ENCODE results near the gene SMIM24.
A peak's percentile ranks its signal among the peaks of the same experiment; 100 is the strongest.
"Not testable (repeated sequence)": the region's sequence is repeated elsewhere in the genome, so short reads cannot be mapped to it uniquely, and the experiment has no call there.

SMIM24 gene

DNA sequence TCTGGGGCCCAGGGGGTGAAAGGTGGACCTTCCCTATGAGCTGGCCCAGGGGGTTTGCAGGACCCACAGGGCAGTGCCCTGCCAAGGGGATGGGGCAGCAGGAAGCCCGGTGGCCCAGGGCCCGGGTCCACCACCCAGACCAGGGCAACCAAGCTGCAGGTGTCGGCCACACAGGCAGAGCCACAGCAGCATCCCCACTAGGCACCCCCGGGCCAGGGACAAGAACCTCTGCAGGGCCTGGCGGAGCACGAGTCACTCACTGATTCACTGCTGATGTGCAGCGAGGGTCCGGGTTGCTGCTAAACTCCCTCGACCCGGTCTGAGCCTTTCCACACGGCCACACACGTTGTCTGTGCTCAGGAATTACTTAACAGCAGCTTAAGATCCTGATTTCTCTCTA lies 34.6 kb upstream of the SMIM24 start:
- DNase-seq (ENCODE audit: low spot score) = no peak

DNA sequence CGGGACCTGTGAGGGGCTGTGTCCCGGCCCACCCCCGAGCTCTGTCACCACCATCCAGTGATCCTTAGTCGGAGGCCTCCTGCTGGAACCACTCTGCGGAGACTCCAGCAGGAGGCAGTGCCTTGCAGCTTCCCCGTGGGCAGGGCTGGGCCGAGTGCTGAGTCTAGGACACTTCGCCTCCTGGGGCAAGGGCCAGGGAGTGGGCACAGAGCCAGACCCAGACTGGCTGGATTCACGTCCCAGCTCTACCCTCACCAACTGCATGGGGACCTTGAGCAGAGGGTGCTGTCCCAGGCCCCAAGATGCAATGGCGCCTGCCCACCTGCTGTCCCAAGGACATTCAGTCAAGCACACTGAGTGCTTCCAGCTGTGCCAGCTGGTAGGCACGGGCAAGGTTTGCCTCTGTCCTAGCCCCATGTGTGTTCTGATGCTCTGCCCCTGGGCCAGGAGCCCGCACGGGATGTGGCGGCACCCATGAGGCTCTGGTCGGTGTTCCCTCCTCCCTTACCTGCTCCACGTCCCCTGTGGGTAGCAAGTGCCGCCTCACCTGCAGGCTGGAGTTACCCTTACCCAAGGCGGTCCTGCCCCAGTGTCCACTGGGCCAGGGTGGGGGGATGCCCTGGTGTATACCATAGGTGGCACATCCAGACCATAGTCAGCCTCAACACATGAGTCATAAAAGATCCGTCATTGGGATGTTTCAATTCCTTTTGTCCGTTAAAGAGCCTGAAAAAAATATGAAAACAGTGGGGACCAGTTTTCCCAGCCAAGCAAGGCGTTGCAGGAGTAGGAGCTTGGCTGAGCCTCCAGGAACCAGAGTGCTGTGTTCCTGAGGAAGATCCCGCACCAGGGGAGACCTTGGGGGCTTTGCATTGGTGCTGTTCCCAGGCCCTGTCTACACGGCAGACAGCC lies 33.2 kb upstream of the SMIM24 start:
- no peak for DNase-seq (ENCODE audit: low spot score)

DNA sequence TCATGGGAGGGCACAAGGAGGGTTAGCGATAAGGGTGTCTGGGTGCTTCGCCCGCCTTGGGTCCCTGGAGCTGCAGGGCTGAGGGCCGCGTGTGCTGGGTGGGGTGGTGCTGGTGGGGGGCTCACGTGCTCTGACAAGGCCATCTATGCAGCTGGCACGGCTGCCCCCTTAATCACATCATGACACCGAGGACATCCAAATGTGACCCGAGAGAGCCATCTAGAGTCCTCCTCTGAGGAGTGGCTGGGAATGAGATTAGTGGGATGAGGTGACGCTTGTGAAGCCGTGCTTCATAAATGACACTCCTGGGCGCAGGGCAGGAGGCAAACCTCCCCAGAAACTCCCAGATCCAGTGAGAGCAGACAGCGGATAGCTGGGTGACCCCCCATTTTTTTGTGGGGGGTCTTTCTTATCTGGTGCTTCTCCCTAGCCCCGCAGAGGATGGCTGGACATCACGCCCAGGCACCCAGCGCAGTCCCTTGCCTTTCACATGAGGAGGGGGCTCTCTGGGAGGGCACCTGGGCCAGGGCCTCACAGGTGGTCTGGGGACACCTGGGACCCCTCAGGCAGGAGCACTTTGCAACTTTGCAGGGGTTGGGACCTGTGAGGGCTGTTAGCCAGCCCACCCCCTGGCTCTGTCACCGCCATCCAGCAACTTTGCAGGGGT lies 32.4 kb upstream of the SMIM24 start:
- no peak for DNase-seq (ENCODE audit: low spot score)

DNA sequence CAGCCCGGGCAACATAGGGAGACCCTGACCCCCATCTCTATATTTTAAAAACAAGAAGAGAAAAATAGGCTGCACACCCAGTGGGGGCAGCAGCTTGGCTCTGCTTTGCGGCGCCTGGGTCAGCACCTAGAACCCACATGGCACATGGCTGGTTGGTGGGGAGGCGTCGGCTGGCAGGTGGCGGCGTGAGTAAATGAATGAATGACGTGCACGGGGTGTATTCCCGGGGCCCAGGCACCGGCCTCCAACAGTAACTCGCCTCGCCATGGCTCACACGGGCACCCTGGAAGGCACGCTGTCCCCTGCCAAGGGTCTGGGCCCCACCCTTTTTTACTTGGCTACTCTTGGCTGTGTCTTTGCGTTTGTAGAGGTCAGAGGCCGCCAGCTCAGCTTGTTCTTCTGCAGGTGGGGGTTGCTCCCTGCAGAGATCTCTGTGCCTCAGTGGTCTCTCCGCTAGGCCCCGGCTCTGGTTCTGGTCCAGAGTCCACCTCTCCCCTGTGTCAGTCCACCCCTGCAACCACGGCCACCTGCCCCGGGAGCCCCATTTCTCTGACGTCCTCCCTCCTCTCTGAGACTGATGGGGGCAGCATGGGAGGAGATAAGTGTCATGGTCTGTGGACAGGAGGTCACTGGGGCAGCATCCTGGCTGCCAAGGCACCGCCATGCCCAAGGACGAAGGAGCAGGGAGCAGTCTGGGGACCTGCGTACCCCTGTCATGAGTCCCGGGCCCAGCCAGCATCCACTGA lies 31.4 kb upstream of the SMIM24 start:
- no peak for DNase-seq (ENCODE audit: low spot score)

DNA sequence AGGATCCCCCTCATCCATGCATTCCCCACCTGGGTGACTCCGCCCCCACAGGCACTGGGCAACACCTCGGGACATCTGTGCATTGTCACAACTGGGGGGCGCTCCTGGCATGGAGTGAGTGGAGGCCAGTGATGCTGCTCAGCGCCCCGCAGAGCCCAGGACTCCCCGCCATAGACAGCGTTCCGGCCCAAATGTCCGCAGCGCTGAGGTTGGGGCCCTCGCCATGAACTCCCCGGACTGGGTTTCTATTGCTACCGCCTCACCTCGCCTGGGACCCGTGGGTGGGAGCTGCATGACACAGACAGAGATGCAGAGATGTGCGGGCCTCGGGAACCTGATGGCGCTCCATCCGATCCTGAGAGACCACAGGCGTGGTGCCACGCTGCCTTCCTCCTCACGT lies 30.4 kb upstream of the SMIM24 start:
- DNase-seq (ENCODE audit: low spot score) = no peak

DNA sequence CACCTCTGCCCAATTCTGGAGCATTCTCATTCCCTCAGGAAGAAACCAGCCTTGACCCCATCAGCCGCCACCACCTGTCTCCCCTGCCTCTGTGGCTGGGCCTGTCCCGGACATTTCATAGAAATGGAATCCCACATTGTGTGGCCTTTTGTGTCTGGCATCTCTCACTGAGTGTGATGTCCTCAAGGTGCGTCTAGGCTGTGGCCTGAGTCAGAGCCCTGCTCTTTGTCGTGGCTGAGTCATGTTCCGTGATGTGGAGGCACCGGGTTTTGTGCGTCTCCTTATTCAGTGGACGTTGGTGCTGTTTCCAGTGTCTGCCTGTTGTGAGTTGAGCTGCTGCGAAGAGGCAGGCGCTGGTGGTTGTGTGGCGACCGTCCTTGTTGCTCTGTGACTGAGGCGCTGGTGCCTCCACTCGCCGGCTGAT lies 29.3 kb upstream of the SMIM24 start:
- DNase-seq (ENCODE audit: low spot score) = peak; percentile 65

DNA sequence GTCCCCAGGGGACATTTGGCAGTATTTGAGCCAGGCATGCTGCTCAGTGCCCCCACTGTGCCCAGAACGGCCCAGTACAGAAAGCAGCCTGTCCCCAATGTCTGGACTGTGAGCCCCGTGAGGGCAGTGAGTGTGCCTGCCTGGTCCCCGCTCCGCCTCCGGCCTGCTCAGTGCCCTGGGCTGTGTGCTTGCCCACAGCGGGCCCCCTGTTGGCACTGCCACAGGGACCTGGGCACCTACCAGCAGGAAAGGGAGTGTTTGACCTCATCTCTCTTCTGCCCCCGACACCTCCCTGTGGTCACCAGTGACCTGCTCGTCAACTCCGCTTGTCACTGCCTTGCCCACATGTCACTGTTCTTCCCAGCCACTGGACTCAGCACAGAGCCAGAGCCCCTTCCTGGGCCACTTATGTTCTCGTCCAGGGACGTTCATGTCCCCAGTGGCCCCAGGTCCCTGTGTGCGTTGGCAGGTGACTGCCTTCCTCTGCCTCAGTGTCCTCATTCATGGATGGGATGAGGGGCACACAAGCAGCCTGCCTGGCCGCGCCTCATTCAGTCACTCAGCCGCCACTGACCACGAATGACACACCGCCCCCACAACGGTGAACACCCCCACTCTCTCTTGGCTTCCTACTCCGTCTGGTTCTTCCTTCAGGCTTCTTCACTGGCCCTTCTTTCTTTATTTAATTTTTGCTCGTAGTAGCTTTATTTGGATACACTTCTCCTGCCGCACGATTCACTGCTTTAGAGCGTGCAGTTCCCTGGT lies 28.6 kb upstream of the SMIM24 start:
- no peak for DNase-seq (ENCODE audit: low spot score)

DNA sequence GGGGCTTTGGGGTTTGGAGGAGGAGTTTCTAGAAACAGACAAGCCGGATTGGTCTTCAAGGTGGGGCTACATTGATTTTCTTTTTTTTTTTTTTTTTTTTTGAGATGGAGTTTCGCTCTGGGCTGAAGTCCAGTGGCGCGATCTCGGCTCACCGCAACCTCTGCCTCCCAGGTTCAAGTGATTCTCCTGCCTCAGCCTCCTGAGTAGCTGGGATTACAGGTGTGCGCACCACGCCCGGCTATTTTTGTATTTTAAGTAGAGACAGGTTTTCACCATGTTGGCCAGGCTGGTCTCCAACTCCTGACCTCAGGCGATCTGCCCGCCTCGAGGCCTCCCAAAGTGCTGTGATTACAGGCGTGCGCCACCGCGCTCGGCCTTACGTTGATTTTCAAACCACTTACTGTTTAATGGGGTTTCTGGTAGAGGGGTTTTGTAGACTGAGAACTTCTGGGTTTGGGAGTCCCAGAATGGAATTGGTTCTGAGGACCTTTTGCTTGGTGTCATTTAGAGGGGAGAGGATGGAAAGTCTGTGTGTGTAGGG lies 27.9 kb upstream of the SMIM24 start:
- DNase-seq (ENCODE audit: low spot score) = not testable (repeated sequence)

DNA sequence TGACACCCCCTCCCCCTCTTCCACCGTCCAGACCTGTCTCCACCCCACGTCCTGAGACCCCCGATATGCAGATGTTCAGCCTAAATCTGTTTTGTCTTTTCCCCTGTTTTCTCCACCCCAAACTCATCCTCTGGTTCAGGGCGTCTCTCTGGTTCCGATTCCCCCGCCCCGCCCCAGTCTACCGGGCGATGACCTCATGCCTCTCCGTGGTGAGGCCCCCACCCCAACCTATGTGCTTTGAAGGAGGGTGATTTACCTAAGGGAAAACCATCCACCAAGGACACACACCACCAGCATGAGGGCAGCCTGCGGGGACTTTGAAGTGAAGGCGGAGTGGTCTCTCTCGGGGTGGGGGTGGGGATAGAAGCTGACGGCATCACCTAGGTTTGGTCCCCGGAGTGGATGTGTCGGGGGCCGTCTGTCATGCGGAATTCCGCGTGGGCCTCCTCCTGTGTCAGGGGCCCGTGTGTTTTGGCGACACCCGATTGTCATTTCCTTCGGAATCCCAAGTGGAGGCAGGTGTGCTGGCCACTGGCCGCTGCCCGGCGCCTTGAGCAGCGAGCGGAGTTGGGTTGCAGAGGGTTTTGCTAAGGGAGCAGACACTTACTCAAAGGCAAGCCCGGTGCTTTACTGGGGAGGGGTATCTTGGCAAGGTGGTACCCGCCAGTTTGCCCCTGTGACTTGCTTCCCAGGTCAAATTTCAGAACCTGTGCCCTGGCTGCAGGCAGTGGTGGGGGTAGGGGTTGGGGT lies 27.2 kb upstream of the SMIM24 start:
- peak; percentile 58 for DNase-seq (ENCODE audit: low spot score)

DNA sequence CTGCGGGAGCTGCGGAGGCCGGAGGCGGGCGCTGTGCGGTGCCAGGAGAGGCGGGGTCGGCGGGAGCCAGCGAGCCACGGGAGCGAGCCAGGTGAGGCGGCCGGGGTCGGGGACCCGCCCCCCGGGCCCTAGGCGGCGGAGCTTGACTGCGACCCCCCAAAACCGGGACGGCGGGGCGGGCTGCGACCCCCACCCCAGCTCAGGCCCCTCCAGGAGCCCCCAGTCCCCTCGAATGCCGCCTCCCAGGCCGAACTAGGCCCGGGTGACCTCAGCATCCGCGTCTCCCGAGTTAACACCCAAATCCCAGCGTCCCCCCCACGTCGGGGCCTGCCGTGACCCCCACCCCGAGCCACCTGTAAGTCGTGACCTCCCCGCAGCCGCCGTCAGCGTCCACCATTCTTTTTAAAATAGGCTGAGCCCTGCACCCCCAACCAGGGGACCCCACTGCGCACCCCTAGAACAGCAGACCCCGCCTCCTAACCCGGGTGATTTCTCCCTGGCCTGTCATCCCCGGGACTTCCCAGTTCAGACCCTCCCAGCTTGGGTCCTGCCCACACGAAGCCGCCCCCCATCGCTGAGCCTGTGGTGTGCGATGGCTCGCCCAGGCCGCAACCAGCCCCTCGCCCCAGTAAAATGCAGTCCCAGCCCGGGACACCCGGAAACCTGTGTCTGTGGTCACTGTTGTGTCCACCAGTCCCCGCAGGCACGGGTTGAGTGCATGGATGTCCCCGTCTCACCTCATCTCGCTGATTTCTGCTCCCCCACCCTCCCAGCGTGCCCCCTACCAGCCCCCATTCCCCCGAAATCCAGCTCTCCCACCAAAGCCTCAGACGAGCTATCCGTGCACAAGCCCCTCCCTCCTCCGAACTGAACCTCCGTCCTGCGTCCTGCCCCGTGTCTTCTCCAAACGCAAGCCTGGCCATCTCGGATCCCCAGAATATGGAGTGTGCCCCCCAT lies 26.3 kb upstream of the SMIM24 start:
- peak; percentile 53 for DNase-seq (ENCODE audit: low spot score)

DNA sequence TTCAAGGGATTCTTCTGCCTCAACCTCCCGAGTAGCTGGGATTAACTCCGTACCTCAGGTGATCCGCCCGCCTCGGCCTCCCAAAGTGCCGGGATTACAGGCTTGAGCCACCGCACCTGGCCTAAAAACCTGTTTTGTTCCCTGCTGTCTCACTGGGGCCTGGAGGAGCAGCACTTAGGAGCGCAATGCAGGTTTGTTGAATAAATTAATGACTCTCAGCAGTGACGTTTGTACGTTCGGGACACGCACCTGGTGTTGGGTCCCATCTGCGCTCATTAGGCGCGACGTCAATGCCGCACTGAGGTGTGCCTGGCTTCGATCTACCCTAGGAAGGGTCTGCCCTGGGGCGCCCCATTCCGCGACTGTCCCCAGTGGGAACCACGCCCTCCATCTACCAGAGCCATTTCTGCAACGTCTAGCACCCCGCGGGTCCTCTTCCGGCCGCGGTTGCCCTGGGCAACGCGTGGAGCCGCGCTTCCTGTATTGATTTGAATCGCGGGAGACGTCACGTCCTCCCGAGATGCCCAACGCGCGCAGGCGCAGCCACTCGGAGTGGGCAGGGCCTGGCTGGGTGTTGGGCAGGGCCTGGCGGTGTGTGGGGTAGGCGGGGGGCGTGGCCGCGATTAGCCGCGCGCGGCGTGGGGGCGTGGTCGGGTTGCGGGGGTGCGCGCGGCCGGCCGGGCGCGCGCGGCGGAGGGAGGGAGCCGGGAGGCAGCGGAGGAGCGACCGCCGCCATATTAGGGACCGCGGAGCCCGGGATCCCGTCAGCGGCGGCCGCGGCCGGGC lies 25.5 kb upstream of the SMIM24 start, which contains the start of gene FZR1:
Gene FZR1, plus strand, starts transcription at position 714 of the 786 bp plus-strand sequence. CDS start 16,679 bp downstream, outside the sequence.
- peak; percentile 100 for DNase-seq (ENCODE audit: low spot score)

DNA sequence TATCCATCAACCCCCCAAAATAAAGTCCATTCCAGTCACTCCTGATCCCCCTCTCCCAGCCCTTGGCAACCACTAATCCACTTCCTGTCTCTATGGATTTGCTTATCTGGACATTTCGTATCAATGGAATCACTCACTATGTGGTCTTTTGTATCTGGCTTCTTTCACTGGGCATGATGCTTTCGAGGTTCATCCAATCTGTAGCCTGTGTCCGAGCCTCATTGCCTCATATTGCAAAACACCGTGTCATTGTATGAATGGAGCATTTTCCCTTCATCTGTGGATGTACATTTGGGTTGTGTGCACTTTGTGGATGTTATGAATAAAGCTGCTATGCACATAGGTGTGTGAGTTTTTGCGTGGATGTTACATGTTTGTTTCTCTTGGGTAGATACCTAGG lies 24.4 kb upstream of the SMIM24 start:
- no peak for DNase-seq (ENCODE audit: low spot score)

DNA sequence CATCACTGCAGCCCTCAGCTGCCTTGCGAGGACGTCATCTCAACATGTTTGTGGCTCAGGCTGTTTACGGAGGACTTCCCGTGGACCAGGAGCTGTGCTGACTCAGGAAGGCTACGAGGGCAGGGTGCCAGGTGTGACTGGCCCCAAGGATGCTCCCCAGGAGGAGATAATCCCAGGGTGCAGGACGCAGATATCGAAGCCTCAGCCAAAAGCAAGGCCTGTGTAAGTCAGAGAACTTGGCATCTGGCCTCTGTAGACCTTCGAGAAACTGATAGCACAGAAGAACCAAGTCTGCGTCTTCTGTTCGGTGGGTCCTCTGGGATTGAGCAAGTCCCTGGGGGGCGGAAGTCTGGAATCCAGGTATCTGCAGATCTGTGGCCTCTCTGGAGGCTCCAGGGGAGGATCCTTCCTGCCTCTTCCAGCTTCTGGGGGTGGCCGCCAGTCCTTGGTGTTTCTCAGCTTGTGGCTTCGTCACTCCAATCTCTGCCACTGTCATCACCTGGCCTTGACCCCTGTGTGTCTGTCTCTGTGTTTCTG lies 22.8 kb upstream of the SMIM24 start:
- DNase-seq (ENCODE audit: low spot score) = no peak

DNA sequence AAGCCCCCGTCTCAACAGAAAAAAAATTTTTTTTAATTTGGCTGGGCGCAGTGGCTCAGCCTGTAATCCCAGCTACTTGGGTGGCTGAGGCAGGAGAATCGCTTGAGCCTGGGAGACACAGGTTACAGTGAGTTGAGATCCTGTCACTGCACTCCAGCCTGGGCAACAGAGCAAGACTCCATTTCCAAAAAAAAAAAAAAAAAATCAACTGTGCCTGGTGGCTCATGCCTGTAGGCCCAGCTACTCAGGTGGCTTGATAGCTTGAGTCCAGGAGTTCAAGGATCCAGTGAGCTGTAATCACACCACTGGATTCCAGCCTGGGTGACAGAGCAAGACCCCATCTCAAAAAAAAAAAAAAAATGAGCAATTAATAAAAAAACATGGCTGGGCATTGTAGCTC lies 21.5 kb upstream of the SMIM24 start:
- DNase-seq (ENCODE audit: low spot score) = no peak

DNA sequence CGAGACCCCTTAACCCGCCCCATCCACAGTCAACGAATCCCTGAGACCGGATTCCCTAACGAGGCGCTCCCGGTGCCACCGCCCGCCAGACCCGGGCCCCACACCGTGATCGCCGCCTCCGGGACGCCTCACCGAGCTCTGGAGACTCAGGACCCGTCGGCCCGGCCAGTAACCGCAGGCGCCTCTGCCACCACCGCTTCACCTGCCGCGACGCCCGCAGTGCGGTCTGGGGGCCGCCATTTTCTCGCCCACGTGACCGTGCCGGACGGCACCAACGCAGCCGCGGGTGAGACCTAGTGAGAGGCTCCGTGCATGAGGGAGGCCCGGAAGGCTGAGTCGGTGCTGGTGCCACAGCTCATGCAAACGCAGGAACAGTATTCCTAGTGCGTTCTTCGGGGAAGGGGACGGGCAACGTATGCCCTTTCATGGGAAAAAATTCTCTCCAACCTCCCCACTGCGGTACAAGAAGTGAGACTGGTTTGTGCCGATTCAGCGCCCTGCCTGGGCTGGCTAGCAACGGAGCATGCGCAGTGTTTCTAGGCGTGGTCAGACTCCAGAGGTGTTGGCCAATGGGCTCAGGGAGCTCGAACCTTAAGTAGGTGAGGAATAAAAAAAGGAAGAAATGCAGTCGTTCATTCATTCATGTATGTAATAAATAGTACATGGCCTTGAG lies 20.2 kb upstream of the SMIM24 start, which contains the start of gene DOHH:
Gene DOHH, minus strand, starts transcription at position 246 of the 673 bp plus-strand sequence. CDS start 3,860 bp downstream, outside the sequence.
- DNase-seq (ENCODE audit: low spot score) = peak; percentile 98

DNA sequence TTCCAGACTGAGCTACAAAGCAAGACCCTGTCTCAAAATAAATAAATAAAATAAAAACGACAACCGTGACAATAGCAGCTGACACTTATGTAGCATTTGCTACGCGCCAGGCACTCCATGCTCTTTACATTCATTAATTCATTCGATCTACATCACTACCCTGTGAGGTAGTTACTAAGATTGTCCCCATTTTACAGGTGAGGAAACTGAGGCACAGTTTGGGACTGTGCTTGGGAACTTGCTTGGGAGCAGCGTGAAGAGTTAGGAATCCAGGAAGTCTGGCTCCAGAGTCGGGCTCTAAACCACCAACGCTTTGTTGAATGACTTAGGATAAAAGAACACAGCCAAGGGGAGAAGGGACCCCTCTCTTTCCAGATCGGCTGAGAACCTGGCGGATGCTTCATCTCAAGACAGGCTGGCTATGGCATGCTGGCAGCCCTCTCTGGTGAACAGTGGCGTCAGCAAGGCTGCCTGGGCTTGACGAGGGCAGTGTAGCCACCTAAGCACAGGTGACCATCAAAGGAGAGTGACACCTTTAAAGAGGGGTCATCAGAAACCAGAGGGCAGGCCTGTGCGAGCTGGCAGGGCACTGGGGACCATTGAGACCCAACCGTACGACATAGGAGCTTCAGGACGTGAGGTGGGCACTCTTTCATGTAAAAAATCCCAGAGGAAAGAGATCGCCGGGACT lies 19.6 kb upstream of the SMIM24 start:
- no peak for DNase-seq (ENCODE audit: low spot score)
